ENCODE measurements around the gene PGA5. TPM values are rescaled to one million over a fixed set of nuclear protein-coding genes. Genes with fewer than 3 reads are reported as not detected.

PGA5 gene
- total and polyA plus RNA-seq, 2 experiments from 2014 or later, result 0.45 to 0.52 TPM

GRCh38 chr11:61297746-61298145 is 56.8 kb downstream of the PGA5 start:
- peaks cover 31% of the 10 kb centered on the region for H3K36me3 ChIP-seq (ENCODE audit: insufficient read depth)
- H4K20me1 ChIP-seq (replicated peaks; ENCODE audit: insufficient read depth), result peaks cover 6% of the 10 kb centered on the region; the same call in 1 of the 2 replicates
- Mint-ChIP-seq H3K4me1 (peaks cover 23% of the 10 kb centered on the region), H3K27me3 (ENCODE audit: insufficient read depth, low read depth, poor library complexity) (peaks cover 17% of the 10 kb centered on the region), H3K36me3 (ENCODE audit: low read depth) (peaks cover 56% of the 10 kb centered on the region), H3K9me3 (no peaks in the 10 kb centered on the region; the same call in 2 of the 3 replicates), H3K27ac (peak overlapping the region; percentile 7; the same call in 1 of the 2 replicates), H3K4me3 (no peak overlapping the region; the same call in 2 of the 3 replicates)
- peaks cover 9% of the 10 kb centered on the region for H3K4me1 ChIP-seq (ENCODE audit: insufficient read depth)
- peaks cover 10% of the 10 kb centered on the region for H3K79me2 ChIP-seq (replicated peaks; ENCODE audit: insufficient read depth)
- ATAC-seq, result no peak
- no peak for TF ChIP-seq EZH2phosphoT487 (IDR thresholded peaks at IDR 0.05; ENCODE audit: unreplicated experiment)
- H3K4me2 ChIP-seq, result no peak overlapping the region
- no peak overlapping the region for H3K4me3 ChIP-seq
- DNase-seq (ENCODE audit: low spot score), result no peak
- peak overlapping the region; percentile 18; the same call in 1 of the 2 replicates for H3K27ac ChIP-seq (ENCODE audit: low read depth)
- peaks cover 11% of the 10 kb centered on the region for H3K27me3 ChIP-seq (ENCODE audit: insufficient read depth)
- H2AFZ ChIP-seq, result no peak overlapping the region
- no peaks in the 10 kb centered on the region for H3K9me2 ChIP-seq (ENCODE audit: insufficient read depth)
- H3F3A ChIP-seq (replicated peaks; ENCODE audit: low read depth), result peaks cover 9% of the 10 kb centered on the region

GRCh38 chr11:61298663-61299244 is 57.8 kb downstream of the PGA5 start:
- Histone ChIP-seq H3K36me3 (ENCODE audit: insufficient read depth) (peaks cover 37% of the 10 kb centered on the region), H3K4me3 (no peak overlapping the region), H3K4me1 (ENCODE audit: insufficient read depth) (peaks cover 4% of the 10 kb centered on the region; the same call in 1 of the 2 replicates), H3F3A (replicated peaks; ENCODE audit: low read depth) (peaks cover 12% of the 10 kb centered on the region), H3K27me3 (ENCODE audit: insufficient read depth) (peaks cover 5% of the 10 kb centered on the region), H3K27ac (ENCODE audit: low read depth) (no peak overlapping the region), H3K9me2 (ENCODE audit: insufficient read depth) (no peaks in the 10 kb centered on the region), H3K79me2 (replicated peaks; ENCODE audit: insufficient read depth) (peaks cover 1% of the 10 kb centered on the region; the same call in 1 of the 2 replicates), H3K4me2 (no peak overlapping the region), H2AFZ (no peak overlapping the region), H4K20me1 (replicated peaks; ENCODE audit: insufficient read depth) (peaks cover 6% of the 10 kb centered on the region; the same call in 1 of the 2 replicates)
- Mint-ChIP-seq H3K9me3 (no peaks in the 10 kb centered on the region; the same call in 2 of the 3 replicates), H3K27me3 (ENCODE audit: insufficient read depth, low read depth, poor library complexity) (peaks cover 7% of the 10 kb centered on the region), H3K4me1 (peaks cover 16% of the 10 kb centered on the region), H3K4me3 (no peak overlapping the region), H3K27ac (peak overlapping the region; percentile 69), H3K36me3 (ENCODE audit: low read depth) (peaks cover 66% of the 10 kb centered on the region)
- ATAC-seq (no peak), DNase-seq (ENCODE audit: low spot score) (no peak)
- TF ChIP-seq REST (IDR thresholded peaks at IDR 0.05; ENCODE audit: unreplicated experiment) (no peak), CTCF (conservative IDR thresholded peaks at IDR 0.05; ENCODE audit: low read depth in 2 of 2) (no peak), EZH2phosphoT487 (IDR thresholded peaks at IDR 0.05; ENCODE audit: unreplicated experiment) (no peak), POLR2AphosphoS5 (IDR thresholded peaks at IDR 0.05; ENCODE audit: low read depth) (no peak), ZNF462 (CRISPR knock-in tag; IDR thresholded peaks at IDR 0.05) (no peak), ZNF331 (CRISPR knock-in tag; IDR thresholded peaks at IDR 0.05; ENCODE audit: low read depth) (no peak), CREB1 (CRISPR knock-in tag; IDR thresholded peaks at IDR 0.05; ENCODE audit: low read depth) (no peak)
